MCF 10A (cell line): ENCODE results near the gene PTGFRN. TPM values are rescaled to one million over a fixed set of nuclear protein-coding genes. Genes with fewer than 3 reads are reported as not detected.

Experiments
- BruUV-seq: library from RNA; stranded (reverse); fragments of 400-500 nt; replicated peaks from 2 replicates; lab custom pipeline; 2021; lab: Mats Ljungman, UMichigan
- CTCF ChIA-PET: fragments of 300-600 bp; sonication (Branson Sonifier 250); formaldehyde crosslinking; extraction: SDS; loops from one replicate; lab custom pipeline; 2021; ENCODE audit warnings: antibody characterized with exemption, inconsistent platforms; lab: Yijun Ruan, JAX
- POLR2A ChIA-PET: fragments of 300-600, 350-650 bp; sonication (Branson Sonifier 250); formaldehyde crosslinking; extraction: SDS; loops from one replicate; lab custom pipeline; 2020; ENCODE audit warnings: antibody characterized with exemption, inconsistent platforms; lab: Yijun Ruan, JAX
- DNase-seq: peaks from one replicate; pipeline ENCODE4 v3.0.0-alpha.2; 2018; ENCODE audit not compliant: unreplicated experiment
- H3K27ac Mint-ChIP-seq: one replicate; pipeline ENCODE4 v1.8.0; 2022; ENCODE audit warnings: mild to moderate bottlenecking, low read depth, mixed read lengths; ENCODE audit not compliant: unreplicated experiment
- H3K27me3 Mint-ChIP-seq: one replicate; pipeline ENCODE4 v1.8.0; 2022; ENCODE audit warnings: mixed read lengths; ENCODE audit not compliant: insufficient read depth, unreplicated experiment
- H3K36me3 Mint-ChIP-seq: one replicate; pipeline ENCODE4 v1.8.0; 2022; ENCODE audit warnings: mild to moderate bottlenecking, moderate library complexity, mixed read lengths; ENCODE audit not compliant: insufficient read depth, unreplicated experiment
- H3K4me1 Mint-ChIP-seq: one replicate; pipeline ENCODE4 v1.8.0; 2022; ENCODE audit warnings: mixed read lengths; ENCODE audit not compliant: insufficient read depth, unreplicated experiment
- H3K4me3 Mint-ChIP-seq: one replicate; pipeline ENCODE4 v1.8.0; 2022; ENCODE audit warnings: mild to moderate bottlenecking, moderate library complexity, mixed read lengths; ENCODE audit not compliant: unreplicated experiment
- H3K9me3 Mint-ChIP-seq: one replicate; pipeline ENCODE4 v1.8.0; 2022; ENCODE audit warnings: mixed read lengths; ENCODE audit not compliant: unreplicated experiment
- intact Hi-C: fragments of 100-400 bp; cut with micrococcal nuclease; formaldehyde crosslinking; loops from 2 replicates; pipeline ENCODE4 v1.14.1; 2022
- total RNA-seq: library from RNA; stranded (reverse); gene quantifications from 2 replicates; pipeline ENCODE4 v1.2.3, GENCODE V29; 2022
- TF ChIP-seq, protein P1 (sequence below): fragments of 200-600 bp; IDR thresholded peaks from one replicate; pipeline ENCODE4 v1.8.0; 2022; ENCODE audit warnings: antibody characterized with exemption, mild to moderate bottlenecking; ENCODE audit not compliant: unreplicated experiment

PTGFRN gene
- total RNA-seq, 1 experiment from 2014 or later, result 45.2 TPM

DNA sequence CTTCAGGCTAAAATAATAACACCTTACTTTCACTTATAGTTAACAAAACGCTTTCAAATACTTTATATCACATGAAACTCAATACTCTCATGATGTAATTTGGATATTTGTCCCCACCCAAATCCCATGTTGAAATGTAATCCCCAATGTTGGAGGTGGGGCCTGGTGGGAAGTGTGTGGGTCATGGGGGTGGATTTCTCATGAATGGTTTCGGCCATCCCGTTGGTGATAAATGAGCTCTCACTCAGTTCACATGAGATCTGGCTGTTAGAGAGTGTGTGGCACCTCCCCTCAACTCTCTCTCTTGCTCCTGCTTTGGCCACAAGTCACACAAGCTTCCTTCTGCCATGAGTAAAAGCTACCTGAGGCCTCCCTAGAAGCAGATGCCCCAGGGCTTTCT lies 22.5 kb upstream of the PTGFRN start:
- DNase-seq, result no peak
- no peaks in the 10 kb centered on the region for H3K36me3 Mint-ChIP-seq
- intact Hi-C loops, result no loop called here
- TF ChIP-seq, protein P1, sequence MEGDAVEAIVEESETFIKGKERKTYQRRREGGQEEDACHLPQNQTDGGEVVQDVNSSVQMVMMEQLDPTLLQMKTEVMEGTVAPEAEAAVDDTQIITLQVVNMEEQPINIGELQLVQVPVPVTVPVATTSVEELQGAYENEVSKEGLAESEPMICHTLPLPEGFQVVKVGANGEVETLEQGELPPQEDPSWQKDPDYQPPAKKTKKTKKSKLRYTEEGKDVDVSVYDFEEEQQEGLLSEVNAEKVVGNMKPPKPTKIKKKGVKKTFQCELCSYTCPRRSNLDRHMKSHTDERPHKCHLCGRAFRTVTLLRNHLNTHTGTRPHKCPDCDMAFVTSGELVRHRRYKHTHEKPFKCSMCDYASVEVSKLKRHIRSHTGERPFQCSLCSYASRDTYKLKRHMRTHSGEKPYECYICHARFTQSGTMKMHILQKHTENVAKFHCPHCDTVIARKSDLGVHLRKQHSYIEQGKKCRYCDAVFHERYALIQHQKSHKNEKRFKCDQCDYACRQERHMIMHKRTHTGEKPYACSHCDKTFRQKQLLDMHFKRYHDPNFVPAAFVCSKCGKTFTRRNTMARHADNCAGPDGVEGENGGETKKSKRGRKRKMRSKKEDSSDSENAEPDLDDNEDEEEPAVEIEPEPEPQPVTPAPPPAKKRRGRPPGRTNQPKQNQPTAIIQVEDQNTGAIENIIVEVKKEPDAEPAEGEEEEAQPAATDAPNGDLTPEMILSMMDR, result no peak
- BruUV-seq, result no TSS peak
- CTCF ChIA-PET, result interaction anchor here (0.6 to 1.1 kb wide), 2 partner anchors 17 to 871 kb away, joined by 3 read pairs; no protein-coding TSS in a partner anchor
- H3K4me3 Mint-ChIP-seq, result no peak overlapping the region
- H3K9me3 Mint-ChIP-seq, result peaks cover 3% of the 10 kb centered on the region
- peaks cover 6% of the 10 kb centered on the region for H3K4me1 Mint-ChIP-seq
- H3K27ac Mint-ChIP-seq, result no peak overlapping the region
- no peaks in the 10 kb centered on the region for H3K27me3 Mint-ChIP-seq
- POLR2A ChIA-PET, result no interaction called here

DNA sequence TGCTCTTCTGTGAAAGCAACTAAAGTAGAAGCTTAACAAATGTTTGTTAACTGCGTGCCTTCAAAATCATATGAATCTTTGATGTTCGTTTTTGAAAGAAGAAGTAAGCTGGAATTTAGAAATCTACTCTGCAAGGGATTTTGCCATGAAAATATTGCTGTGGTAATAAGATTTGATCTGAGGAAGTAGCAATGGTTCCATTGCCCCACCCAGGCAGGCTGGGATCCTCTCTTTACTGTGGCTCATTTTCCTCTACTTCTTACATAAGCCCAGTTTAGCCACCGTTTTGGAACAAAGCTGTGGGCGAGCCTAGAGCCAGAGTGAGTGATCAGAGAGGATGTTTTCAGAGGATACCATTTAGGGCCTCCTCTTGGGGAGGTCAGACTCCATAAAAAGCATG lies 20.3 kb upstream of the PTGFRN start:
- intact Hi-C loops, result no loop called here
- POLR2A ChIA-PET, result interaction anchor here (1.2 kb wide), 1 partner anchor 12 kb away, joined by 4 read pairs; no protein-coding TSS in a partner anchor
- H3K4me3 Mint-ChIP-seq, result no peak overlapping the region

DNA sequence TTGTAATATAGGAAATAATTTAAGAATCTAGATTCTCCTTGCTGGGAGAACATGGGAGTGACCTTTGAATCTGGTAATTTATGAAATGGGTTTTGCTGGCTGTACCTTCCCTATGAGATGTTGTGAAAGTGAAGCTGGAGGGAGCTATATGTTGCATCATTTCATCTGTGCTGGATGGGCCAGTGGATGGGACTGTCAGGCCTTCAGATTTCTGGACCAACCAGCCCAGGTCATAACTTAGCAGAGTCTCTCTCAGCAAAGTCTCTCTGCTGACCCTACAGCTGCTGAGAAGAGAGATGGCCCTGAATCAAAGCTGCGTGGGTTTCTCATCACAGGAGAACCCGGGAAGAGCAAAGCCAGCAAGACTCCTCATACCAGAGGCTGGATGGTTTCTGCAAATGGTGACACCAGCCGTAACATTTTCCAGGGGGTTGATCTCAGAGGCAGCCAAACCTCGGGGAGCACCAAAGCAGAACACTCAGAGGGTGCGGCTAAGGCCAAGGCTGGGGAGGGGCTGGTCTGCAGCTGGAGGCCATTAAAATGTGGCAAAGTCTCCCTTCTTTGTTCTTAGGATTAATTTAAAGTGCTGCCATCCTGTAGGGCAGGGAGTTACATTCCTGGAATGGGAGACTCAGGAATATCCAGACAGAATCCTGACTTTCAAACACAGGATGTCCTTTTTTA lies 18.2 kb upstream of the PTGFRN start:
- Mint-ChIP-seq H3K4me1 (peaks cover 6% of the 10 kb centered on the region), H3K4me3 (no peak overlapping the region), H3K27ac (no peak overlapping the region), H3K27me3 (no peaks in the 10 kb centered on the region), H3K36me3 (no peaks in the 10 kb centered on the region), H3K9me3 (peaks cover 17% of the 10 kb centered on the region)
- ChIA-PET POLR2A (interaction anchor here (0.9 to 1.2 kb wide), 2 partner anchors 9 to 12 kb away, joined by 4 to 5 read pairs; no protein-coding TSS in a partner anchor), CTCF (interaction anchor here (0.6 to 1.1 kb wide), 2 partner anchors 10 to 82 kb away, joined by 3 to 4 read pairs; no protein-coding TSS in a partner anchor)
- BruUV-seq, result no TSS peak
- TF ChIP-seq, protein P1, result no peak
- no peak for DNase-seq
- intact Hi-C loops, result no loop called here

More for the DNA sequence above, 20.3 kb upstream of the PTGFRN start:
- no peak for DNase-seq
- CTCF ChIA-PET, result interaction anchor here (0.6 to 0.8 kb wide), 2 partner anchors 15 to 385 kb away, joined by 3 to 4 read pairs; no protein-coding TSS in a partner anchor
- no TSS peak for BruUV-seq
- no peaks in the 10 kb centered on the region for H3K36me3 Mint-ChIP-seq
- peaks cover 6% of the 10 kb centered on the region for H3K4me1 Mint-ChIP-seq
- peaks cover 7% of the 10 kb centered on the region for H3K9me3 Mint-ChIP-seq
- H3K27me3 Mint-ChIP-seq, result no peaks in the 10 kb centered on the region
- H3K27ac Mint-ChIP-seq, result no peak overlapping the region
- TF ChIP-seq, protein P1, result no peak

DNA sequence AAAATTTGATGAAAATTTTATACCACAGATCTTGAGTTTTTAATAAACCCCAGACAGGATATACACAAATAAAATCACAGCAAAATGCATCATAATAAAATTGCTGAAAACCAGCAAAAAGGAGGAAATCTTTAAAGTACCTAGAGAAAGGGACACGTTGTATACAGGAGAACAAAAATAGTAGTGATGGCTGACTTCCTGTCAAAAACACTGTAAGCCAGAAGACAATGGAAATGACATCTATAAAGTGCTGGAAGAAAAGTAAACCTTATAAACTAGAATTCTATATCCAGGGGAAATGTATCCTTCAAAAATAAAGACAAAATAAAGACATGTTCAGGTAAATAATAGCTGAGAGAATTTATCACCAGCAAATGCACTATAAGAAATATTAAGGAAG lies 14.6 kb upstream of the PTGFRN start:
- Mint-ChIP-seq H3K27me3 (no peaks in the 10 kb centered on the region), H3K4me1 (peaks cover 6% of the 10 kb centered on the region), H3K36me3 (no peaks in the 10 kb centered on the region), H3K9me3 (peaks cover 17% of the 10 kb centered on the region), H3K4me3 (no peak overlapping the region), H3K27ac (no peak overlapping the region)
- CTCF ChIA-PET, result no interaction called here
- POLR2A ChIA-PET, result no interaction called here
- DNase-seq, result no peak
- BruUV-seq, result no TSS peak
- intact Hi-C loops, result no loop called here
- TF ChIP-seq, protein P1, result no peak
